HUES48 (cell line): ENCODE data around the gene ITFG2.
A peak's percentile ranks its signal among the peaks of the same experiment; 100 is the strongest.
"Not testable (repeated sequence)": the region's sequence is repeated elsewhere in the genome, so short reads cannot be mapped to it uniquely, and the experiment has no call there.

Experiments used
- H3K27ac ChIP-seq: one replicate; pipeline ENCODE4 v1.7.0; 2013; ENCODE audit warnings: low read depth, low read length, inconsistent platforms
- H3K27me3 ChIP-seq: 2 replicates; pipeline ENCODE4 v1.6.1; 2013; ENCODE audit warnings: mild to moderate bottlenecking, low read length; ENCODE audit not compliant: control insufficient read depth, insufficient read depth
- H3K36me3 ChIP-seq: 2 replicates; pipeline ENCODE4 v1.6.1; 2013; ENCODE audit warnings: low read length; ENCODE audit not compliant: control insufficient read depth, insufficient read depth
- H3K4me1 ChIP-seq: 2 replicates; pipeline ENCODE4 v1.6.1; 2013; ENCODE audit warnings: mild to moderate bottlenecking, low read length; ENCODE audit not compliant: control insufficient read depth, insufficient read depth
- H3K4me3 ChIP-seq: 2 replicates; pipeline ENCODE4 v1.5.1; 2013; ENCODE audit warnings: mild to moderate bottlenecking, low read depth, low read length
- H3K9ac ChIP-seq: 2 replicates; pipeline ENCODE4 v1.6.1; 2013; ENCODE audit warnings: mild to moderate bottlenecking, low read depth, low read length, moderate library complexity
- H3K9me3 ChIP-seq: 2 replicates; pipeline ENCODE4 v1.6.1; 2013; ENCODE audit warnings: low read length; ENCODE audit not compliant: control insufficient read depth, insufficient read depth

The ITFG2 gene

DNA sequence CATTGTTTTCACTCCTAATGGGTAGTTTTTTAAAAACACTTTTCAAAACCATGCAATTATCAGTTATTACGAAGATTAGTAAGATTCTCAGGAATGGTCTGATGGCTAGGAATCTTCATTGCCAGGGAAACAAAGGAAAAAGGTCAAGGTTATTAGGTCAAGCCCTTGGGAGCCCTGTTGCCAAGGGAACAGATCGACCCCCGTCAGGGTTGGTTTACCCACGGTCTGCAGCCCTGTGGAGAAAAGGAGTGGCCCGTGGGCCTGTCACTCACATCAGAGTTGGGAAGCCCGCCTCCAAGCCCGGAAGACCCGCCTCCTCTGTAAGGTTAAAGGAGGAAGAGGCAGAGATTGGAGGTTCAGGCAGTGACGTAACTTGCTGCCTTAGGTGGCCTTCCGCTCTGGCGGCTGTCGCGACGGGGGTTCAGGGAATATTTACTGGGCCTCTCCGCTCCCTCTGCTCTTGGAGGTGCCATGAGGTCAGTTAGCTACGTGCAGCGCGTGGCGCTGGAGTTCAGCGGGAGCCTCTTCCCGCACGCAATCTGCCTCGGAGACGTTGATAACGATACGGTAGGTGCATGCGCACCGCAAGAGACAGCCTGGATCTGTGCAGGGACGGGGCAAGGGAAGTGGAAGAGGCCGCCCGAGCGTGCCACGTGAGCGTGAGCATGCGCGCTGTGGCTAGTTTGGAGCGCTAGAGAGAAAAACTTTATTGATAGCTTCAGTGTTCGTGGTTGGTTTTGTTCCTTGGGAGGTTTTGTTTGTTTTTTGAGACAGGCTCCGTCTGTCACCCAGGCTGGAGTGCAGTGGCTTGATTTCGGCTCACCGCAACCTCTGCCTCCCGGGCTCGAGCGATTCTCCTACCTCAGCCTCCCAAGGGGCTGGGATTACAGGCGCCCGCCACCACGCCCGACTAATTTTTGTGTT, at the start of gene ITFG2:
Gene ITFG2 (plus strand): TSS at position 379 of the 924 bp plus-strand sequence. CDS start 93 bp downstream, at position 472.
- peak within 1 kb of the TSS; percentile 96 for H3K9ac ChIP-seq
- peaks cover 8% of the 10 kb centered on the region for H3K4me1 ChIP-seq
- H3K27ac ChIP-seq: peak within 1 kb of the TSS; percentile 93
- H3K27me3 ChIP-seq: no peaks in the 10 kb centered on the region
- H3K4me3 ChIP-seq: peak within 1 kb of the TSS; percentile 76
- peaks cover 8% of the 10 kb centered on the region for H3K36me3 ChIP-seq
- no peaks in the 10 kb centered on the region for H3K9me3 ChIP-seq

DNA sequence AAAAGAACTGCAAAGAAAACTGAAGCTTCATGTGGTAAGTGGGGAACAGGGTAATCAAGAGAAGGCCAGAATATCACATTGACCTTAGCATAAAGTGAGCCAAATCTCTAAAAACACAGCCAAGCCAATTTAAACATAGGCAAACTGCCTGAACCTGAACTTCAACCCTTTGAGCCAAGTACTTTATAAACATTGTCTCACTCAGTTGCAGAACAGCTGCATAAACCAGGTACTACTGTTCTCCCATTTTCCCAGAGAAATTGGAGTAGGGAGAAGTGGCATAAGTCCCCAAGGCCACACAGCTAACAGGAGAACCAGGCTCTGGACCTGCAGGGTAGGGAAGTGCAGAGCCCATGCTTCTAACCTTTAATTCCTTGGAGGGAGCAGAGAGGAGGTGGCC, 48.1 kb upstream of the ITFG2 start:
- Histone ChIP-seq H3K4me3 (no peak overlapping the region), H3K9me3 (no peaks in the 10 kb centered on the region), H3K27ac (no peak overlapping the region), H3K9ac (no peak overlapping the region), H3K4me1 (peaks cover 8% of the 10 kb centered on the region; the same call in 1 of the 2 replicates), H3K36me3 (no peaks in the 10 kb centered on the region), H3K27me3 (no peaks in the 10 kb centered on the region)

- no peaks in the 10 kb centered on the region for H3K9me3 ChIP-seq
- no peak overlapping the region for H3K4me3 ChIP-seq
- no peak overlapping the region for H3K9ac ChIP-seq
- H3K27ac ChIP-seq: no peak overlapping the region
- H3K27me3 ChIP-seq: no peaks in the 10 kb centered on the region
- no peaks in the 10 kb centered on the region for H3K36me3 ChIP-seq
- peaks cover 8% of the 10 kb centered on the region; the same call in 1 of the 2 replicates for H3K4me1 ChIP-seq
These were observed 47.4 kb upstream of the ITFG2 start for GRCh38 chr12:2765052-2765451.

DNA sequence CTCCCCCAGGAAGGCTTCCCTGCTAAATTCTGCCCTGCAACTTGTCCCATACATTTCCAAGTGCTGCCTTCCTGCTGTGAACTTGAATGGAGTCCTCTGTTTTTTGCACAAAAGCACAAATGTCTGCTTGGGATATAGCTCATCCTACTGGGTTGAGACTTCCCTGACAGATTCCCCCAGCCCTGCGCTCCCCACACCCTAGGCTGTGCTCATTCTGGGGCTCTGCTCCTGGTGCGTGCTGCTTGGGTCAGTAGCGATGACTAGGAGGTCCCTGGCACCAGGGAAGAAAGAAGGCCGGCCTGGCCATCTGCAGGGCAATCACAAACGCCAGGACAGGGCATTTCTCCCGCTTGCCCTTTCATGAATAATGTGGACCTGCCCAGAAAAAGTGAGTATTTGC, 46.9 kb upstream of the ITFG2 start:
- Histone ChIP-seq H3K4me1 (peaks cover 8% of the 10 kb centered on the region; the same call in 1 of the 2 replicates), H3K4me3 (no peak overlapping the region), H3K9me3 (no peaks in the 10 kb centered on the region), H3K27me3 (no peaks in the 10 kb centered on the region), H3K36me3 (no peaks in the 10 kb centered on the region), H3K9ac (no peak overlapping the region), H3K27ac (no peak overlapping the region)

- Histone ChIP-seq H3K9me3 (no peaks in the 10 kb centered on the region), H3K36me3 (no peaks in the 10 kb centered on the region), H3K27ac (no peak overlapping the region), H3K4me1 (peaks cover 8% of the 10 kb centered on the region; the same call in 1 of the 2 replicates), H3K27me3 (no peaks in the 10 kb centered on the region), H3K9ac (no peak overlapping the region), H3K4me3 (no peak overlapping the region)
These were observed 44.1 kb upstream of the ITFG2 start for GRCh38 chr12:2768224-2768961.

DNA sequence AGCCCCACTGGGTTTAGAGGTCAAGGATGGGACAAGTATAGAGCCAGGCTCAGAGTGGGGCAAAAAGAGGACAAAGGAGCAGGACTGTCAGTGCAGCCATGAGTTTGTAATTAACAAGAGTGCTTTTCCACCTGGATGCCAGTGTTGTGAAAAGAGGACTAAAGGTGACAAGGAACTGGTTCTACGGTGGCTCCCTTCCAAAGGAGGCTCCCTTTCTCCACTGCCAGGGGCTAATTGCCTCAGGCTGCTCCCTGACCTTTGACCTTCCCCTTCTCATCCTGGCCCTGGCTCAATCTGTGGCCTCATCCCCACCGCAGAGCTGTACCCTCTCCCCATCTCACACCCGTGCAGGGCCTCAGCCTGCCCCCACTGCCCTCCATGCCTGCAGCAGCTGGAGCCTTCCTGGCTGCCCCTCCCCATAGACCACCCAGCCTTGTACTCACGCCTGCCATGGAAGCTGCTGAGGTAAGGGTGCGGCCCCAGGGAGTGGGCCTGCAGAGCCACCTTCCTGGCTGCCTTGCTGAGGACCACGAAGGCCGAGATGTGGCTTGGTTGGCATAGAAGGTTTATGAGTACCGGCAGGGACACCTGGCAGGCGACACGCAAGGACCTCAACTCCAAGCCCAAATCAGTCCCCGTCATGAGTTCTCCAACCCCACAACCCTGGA, 42.5 kb upstream of the ITFG2 start:
- Histone ChIP-seq H3K27ac (no peak overlapping the region), H3K27me3 (no peaks in the 10 kb centered on the region), H3K36me3 (no peaks in the 10 kb centered on the region), H3K9me3 (no peaks in the 10 kb centered on the region), H3K4me3 (no peak overlapping the region), H3K4me1 (peaks cover 8% of the 10 kb centered on the region; the same call in 1 of the 2 replicates), H3K9ac (no peak overlapping the region)

DNA sequence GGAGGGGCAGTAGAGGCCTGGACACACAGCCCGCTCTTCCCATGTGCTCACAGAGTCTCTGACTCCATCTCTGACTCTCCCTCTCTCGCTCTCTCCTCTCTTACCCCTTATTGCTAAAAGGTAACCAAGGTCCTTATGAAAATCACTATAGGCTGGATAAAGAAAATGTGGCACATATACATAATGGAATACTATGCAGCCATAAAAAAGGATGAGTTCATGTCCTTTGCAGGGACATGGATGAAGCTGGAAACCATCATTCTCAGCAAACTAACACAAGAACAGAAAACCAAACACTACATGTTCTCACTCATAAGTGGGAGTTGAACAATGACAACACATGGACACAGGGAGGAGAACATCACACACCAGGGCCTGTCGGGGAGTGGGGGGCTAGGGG, 41.9 kb upstream of the ITFG2 start:
- not testable (repeated sequence) for H3K9me3 ChIP-seq, H3K4me3 ChIP-seq, H3K27me3 ChIP-seq, H3K9ac ChIP-seq, H3K36me3 ChIP-seq, H3K4me1 ChIP-seq, H3K27ac ChIP-seq

- H3K4me1 ChIP-seq: no peaks in the 10 kb centered on the region
- H3K4me3 ChIP-seq: no peak overlapping the region
- no peak overlapping the region for H3K27ac ChIP-seq
- no peaks in the 10 kb centered on the region for H3K36me3 ChIP-seq
- H3K27me3 ChIP-seq: no peaks in the 10 kb centered on the region
- H3K9ac ChIP-seq: no peak overlapping the region
- H3K9me3 ChIP-seq: no peaks in the 10 kb centered on the region
These were observed 40.1 kb upstream of the ITFG2 start for GRCh38 chr12:2772370-2772769.

DNA sequence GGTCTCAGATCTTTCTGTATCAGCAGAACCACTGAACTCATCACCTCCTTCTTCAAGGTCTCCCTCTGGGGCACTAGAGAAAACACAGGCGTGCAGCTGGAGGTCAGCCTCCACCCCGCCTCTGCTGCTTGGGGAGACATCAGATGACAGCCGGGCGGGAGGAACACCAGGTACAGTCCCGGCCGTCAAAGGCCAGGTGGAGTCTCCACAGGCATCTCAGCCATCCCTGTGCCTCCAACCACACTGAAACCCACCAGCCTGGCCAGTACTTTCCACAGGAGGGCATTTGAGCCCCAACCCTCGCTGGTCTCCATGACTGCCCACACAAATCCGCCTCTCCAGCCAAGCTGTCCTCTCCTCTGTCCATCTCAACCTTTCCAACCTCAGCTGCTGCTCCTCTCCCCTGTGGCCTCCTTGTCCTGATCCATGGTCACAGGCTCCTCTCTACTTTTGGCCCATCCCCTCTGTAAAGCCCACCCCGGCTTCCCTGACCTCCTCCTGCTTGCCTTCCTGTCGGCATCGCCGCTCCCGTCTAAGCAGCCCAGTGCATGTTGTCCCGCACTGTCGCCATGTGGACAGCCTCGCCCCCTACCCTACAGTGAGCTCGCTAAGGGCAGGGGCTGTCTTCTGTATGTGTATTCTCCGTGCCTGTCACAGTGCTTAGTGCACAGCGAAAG, 39.1 kb upstream of the ITFG2 start:
- H3K4me3 ChIP-seq: no peak overlapping the region
- H3K27me3 ChIP-seq: no peaks in the 10 kb centered on the region
- H3K9me3 ChIP-seq: no peaks in the 10 kb centered on the region
- no peaks in the 10 kb centered on the region for H3K36me3 ChIP-seq
- H3K4me1 ChIP-seq: peaks cover under 1% of the 10 kb centered on the region
- H3K27ac ChIP-seq: no peak overlapping the region
- no peak overlapping the region for H3K9ac ChIP-seq

GRCh38 chr12:2775431-2775830, 37.0 kb upstream of the ITFG2 start:
- H3K27me3 ChIP-seq: no peaks in the 10 kb centered on the region
- no peak overlapping the region; the same call in 1 of the 2 replicates for H3K9ac ChIP-seq
- peaks cover 15% of the 10 kb centered on the region for H3K4me1 ChIP-seq
- H3K36me3 ChIP-seq: no peaks in the 10 kb centered on the region
- no peak overlapping the region for H3K27ac ChIP-seq
- no peak overlapping the region for H3K4me3 ChIP-seq
- H3K9me3 ChIP-seq: no peaks in the 10 kb centered on the region
